ENCODE results near the gene CLRN3.

Gene CLRN3, protein sequence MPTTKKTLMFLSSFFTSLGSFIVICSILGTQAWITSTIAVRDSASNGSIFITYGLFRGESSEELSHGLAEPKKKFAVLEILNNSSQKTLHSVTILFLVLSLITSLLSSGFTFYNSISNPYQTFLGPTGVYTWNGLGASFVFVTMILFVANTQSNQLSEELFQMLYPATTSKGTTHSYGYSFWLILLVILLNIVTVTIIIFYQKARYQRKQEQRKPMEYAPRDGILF

DNA sequence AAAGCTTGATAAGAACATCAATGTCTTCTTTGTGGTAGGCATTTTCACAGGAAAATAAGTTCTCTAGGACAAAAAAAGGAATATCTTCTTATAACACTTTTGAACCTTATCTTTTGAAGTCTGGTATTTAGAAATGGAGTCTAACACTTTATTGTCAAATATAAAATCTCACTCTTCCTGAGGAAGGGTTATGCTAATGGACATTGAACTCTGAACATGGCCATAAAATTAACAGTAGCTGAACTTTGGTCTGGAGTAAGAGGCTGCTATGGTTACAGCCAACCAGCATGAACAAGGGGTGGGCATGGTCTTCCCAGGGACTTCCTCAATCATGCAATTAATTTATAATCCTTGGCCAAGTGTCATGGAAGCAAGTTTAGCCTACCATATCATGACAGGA is at the start of gene CLRN3:
Gene CLRN3 (minus strand): TSS at position 199 of the 400 bp plus-strand sequence. CDS start 157 bp downstream, at position 42.
- no peak for DNase-seq

DNA sequence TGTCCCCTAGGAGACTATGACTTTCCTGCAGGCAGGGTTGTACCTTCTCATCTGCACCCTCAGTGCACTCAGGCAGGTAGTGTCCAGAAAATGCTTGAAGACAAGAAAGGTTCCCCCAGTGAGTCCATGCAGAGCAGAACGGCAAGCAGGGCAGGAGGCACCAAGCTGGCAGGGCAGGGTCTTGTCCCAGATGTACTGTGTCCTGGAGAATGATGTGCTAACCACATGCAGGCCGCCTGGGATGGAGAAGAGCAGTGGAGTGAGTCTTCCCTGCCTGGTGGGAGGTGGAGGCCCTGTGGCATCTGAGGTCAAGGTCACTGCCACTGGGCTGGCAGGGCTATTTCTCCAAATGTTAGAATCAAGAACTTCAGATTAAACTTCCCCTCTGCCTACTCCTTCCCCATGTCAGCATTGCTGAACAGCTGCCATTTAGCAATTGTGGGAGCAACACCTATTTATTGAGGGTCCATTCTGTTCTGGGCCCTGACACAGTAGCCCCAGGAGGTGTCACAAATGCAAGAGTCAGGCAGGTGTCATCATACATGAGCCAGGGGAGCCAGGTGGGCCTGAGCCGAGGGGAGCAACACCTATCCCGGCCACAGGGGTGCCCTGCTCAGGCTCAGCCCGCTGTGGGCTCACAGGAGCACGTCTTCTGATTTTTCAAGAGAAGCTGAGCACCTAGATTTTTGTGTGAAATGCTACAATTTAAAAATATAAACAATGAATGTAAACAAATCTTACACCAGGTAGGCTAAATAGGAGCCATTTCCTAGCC is 48.3 kb upstream of the CLRN3 start:
- no peak for DNase-seq

DNA sequence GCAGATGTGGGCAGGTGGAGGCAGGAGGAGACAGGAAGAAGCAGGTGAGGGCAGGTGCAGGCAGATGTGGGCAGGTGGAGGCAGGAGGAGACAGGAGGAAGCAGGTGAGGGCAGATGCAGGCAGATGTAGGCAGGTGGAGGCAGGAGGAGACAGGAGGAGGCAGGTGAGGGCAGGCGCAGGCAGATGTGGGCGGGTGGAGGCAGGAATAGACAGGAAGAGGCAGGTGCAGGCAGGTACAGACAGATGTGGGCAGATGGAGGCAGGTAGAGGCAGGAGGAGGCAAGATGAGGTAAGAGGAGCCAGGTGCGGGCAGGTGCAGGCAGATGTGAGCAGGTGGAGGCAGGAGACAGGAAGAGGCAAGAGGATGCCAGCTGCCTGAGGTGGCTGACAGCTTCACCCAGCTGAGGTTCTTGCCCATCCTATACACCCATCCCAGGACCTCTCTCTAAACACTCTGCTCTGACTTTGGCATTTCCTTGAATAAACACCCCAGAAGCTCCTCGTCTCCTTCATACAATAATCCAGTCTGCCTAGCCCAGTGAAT is 47.1 kb upstream of the CLRN3 start:
- no peak for DNase-seq

DNA sequence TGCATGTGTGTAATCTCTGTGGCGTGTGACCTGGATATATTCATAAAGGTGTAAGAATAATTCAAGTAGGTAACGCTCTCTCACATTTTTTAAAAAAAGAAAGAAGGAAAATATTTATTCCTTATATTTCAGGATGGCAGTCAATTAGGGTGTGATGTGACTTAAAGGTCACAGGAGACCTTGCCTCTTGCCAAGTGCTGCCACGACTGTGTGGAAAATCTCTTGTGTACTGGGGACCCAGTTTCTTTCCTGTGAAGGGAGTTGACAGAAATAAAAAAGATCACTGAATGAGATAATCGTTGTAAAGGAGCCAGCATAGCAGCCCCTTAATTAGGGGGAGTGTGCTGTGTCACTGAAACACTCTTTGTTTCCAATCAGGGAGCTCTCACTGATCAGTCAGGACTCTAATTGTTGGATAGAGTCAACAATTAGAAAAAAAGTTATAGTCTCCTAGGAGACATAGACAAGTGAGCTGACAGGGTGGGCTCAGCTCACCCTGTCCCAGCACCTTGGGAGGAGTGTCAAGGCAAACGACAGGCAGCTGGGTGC is 45.2 kb upstream of the CLRN3 start:
- DNase-seq: peak in 1 of 56 donors; percentile 27

DNA sequence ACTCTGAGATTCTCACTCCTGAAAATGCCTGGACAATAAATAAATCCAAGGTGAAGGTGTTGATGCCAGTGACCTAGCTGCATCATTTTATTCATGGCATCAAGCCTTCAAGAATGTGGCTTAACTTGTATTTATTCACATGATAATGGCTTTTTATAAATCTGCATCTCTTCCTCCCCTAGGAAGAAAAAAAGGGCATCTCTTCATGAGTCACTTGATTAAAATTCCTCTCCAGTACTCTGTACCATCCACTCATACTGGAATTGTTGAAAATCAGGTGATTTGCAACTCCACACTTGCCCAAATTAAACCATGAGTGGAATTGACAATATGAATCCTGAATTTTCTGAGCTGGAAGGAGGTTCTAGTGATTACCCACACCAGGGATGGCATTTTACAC is 44.3 kb upstream of the CLRN3 start:
- no peak for DNase-seq

DNA sequence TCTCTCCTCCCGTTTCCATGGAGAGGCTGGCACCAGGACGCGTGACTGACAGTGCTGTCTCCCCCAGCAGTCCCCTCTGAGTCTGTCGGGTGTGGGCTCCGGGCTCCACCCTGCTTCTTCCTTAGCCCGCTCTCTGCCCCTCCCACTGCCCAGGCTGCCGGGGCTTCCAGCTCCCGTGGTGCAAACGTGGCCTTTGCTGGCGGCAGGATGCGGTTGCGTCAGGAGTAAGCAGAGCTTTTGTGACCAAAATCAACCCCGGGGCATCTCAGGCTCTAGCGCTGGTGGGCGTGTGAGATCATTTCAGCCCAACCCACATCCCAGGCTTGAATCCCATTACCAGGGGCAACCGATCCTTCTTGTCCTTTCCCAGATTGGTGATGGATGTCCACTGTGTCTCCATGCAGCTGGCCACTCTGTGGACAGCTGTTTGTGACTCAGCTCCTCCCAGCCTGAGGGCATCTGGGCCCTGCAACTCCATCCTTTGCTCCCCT is 42.4 kb upstream of the CLRN3 start:
- peak in 14 of 56 donors; percentile 14 to 63 (median 36) for DNase-seq

DNA sequence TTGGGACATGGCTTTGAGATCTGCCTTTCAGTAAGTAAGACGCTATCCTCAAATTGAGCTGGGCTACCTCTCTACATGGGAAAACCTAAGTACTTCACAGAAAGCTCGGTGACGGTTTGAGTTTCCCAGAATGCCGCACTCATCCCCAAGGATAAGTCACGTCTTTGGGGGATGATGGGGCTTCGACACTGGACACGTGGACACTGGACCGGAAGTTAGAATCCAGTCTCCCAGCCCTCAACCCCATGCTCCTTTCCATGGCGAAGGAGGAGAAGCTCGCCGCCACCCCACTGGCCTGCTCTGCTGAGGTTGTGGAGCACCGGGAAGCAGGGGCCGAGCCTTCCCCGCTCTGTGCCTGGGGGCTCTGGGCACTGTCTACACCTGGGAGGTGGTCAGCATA is 41.6 kb upstream of the CLRN3 start:
- no peak for DNase-seq

DNA sequence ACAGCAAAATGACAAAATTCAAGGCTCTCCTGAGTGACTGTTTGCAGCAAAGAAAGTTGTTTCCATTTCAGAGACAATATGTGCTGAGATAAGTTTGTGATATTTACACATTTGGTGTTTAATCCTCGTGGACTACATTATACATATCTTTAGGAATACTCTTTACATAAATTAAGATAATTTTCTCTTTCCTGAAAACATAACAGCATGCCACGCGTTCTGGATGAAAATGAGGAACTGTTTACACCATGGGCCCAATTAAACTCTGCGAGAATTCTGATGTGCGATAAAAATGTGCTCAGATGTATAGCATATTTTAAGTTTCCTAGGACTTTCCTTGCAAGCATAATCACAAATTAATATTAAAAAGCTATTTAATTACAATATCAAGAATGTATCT is 40.5 kb upstream of the CLRN3 start:
- no peak for DNase-seq

DNA sequence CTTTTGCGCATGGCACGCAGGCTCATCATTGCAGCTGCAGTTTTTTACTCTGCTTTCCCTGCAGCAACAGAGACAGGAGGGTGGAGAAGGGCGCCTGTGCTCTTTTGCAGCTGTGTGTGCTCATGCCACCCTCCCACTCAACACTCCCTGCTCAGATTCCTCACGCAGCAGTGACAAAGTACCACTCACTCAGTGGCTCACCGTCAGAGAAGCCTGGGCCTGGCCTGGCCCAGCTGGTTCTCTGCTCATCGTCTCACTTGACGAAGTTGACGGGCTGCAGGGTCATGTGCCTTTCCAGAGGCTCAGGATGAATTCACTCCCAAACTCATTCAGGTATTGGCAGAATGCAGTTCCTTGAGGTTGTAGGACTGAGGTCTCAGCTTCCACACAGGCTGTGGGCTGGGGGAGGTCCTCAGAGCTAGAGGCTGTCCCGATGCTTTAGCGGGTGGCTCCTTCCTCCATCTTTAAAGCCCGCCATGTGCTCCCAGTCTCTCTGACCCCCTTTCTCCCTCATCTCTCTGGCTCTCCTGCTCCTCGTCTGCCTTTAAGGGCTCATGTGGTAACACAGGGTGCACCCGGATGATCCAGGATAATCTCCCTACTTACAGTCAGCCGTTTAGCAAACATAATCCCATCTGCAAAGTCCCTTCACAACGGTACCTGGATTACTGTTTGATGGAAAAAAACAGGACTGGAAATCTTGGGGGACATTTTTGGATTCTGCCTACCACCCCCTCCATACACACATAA is 40.0 kb upstream of the CLRN3 start:
- peak in 2 of 56 donors; percentile 20 to 48 for DNase-seq

DNA sequence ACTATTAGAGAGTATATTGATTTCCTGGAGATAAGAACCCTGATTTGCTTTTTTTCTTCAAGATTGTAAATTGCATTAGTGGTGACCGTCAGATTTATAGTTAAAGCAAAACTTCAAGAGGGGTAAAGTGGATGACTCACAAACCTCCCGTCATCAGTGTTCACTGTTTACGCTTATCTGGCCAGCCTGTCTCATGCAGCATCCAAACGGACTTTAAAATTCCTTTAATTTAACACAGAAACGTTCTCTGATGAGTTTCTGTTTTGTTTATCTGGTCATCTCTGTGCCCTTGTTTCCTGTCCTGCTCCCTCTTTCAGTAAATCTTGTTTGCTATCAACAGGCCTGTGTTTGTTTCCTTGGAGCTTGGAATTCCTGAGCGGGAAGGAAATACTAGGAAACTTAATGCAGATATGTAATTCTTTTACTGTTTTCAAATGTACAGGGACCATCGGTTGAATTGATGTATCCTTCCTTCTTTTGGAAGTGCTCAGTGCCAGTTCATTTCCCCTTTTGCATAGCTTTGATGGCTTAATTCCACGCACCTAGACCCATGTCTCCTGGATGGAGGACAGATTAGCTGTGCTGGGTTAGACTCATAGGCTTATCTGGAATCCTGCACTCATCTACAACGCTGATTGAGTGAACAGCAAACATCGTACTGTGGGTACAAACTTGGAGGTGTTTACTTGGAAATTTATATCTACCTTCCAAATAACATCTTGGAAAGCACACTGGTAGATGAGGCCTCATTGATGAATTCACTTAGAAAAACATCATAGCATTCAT is 35.5 kb upstream of the CLRN3 start:
- DNase-seq: no peak

DNA sequence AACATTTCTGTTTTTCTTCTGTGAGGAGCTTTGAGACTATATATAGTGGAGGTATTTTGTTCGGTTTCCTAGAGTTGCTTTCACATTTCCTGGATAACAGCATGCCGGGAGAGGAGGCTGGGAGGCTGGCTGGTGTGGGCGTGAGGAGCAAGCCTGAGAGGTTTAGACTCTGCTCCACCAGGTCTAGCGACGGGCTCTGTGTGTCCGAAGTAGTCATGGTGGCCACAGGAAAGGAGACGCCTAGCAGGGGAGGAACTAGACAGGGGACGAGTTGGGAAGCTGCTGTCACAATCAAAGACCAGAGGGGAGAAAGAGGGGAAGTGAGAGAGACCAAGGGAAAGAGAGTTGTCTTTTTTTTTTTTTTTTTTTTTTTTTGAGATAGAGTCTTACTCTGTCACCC is 33.7 kb upstream of the CLRN3 start:
- DNase-seq: peak in 3 of 56 donors; percentile 22 to 26 (median 26)

DNA sequence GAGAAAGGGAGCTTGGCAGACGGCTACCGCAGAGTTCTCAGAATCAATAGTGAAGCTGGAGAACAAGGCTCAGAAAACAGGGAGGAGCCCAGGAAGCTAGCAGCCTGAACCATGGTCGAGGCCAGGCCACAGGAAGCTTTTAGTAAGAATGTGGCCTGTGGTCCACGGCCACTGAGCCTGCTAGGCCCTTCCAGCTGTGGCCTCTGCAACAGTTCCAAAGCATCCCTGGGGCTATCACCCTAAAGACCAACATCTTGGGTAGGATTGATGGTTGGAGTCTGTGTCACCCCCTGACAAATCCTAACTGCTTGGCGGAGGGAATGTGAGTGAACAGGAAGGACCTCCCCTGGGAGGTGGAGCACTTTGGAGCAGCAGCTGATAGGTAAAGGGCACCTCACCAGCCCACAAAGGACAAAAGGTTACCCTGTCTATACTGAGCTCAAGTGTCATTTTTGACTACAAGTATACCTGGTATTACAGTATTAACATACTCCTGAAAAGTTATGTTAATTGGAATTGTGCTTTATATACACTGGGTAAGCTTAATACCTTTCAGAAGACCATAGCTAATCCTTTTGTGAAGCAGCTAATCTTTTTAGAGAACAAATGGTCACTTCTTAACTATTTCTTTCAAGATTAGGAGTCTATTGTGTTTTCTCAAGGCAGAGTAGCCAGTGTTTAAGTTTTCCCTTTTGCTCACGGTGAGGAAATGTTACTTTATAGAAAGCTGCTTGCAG is 32.9 kb upstream of the CLRN3 start:
- DNase-seq: no peak

DNA sequence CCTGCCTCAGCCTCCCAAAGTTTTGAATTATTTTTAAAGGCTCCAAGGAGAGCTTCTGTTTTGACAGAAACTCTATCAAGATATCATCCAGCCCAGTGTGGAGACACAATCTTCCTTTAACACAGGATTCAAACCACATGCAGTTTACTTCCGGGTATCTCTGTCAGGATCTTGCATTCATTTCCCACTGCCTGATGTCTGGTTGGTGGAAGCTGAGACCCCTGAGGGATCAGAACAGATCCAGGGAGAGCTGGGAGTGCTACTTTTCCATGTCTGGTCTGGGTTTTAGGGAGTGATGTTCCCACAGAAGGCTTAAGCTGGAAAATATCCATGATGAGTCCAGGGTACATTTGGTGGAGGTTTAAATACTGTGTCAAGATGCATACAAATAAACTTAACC is 30.9 kb upstream of the CLRN3 start:
- no peak for DNase-seq

DNA sequence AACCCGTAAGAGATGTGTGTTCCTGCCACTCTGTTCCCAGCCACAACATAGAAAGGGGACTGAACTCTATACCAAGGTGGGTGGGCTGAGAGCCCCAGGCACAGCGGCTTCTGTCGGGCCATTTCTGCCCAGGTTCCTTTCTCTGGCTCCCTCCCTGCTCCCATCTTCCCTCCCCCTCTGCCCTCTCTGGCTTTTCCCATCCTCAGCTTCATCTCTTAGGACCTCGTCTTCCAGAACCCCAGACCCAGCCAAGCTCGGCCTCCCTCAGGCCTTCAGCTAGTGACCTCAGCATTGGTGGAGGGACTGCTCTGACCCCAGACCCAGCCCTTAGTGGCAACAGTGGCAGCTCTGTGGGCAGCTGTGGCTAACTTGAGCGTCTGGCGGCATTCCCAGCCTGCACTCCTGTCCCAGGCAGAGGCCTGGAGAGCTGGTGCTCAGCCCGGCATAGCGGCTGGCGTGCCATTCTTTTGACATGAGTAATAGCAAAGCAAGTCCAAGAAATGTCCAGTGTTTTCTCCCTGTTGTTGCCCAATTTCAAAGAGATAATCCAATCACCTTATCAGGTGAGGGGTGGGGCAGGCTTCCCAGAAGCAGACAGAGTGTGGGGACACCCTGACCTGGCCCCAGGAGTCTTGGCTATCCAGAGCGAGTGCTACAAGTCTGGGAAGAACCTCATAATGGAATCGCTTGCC is 30.1 kb upstream of the CLRN3 start:
- peak in 15 of 56 donors; percentile 21 to 76 (median 38) for DNase-seq

DNA sequence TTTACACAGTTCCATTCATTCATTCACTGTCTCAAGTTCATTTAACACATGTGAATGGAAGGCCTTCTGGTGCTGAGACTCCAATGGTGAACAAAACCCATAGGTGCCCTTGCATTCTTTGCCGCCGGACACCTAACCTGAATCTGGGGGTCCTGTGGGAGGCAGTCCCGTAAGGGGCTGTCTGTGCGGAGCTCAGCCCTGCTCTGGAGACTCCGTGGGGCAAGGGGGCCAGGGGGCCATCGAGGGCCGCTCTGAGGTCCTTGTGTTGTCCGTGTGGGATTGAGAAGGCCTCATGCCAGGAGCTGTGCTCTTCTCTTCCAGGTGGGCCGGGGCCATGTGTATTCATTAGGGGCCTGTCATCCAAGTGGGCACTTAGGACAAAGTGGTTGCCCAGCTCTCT is 29.5 kb upstream of the CLRN3 start:
- no peak for DNase-seq

DNA sequence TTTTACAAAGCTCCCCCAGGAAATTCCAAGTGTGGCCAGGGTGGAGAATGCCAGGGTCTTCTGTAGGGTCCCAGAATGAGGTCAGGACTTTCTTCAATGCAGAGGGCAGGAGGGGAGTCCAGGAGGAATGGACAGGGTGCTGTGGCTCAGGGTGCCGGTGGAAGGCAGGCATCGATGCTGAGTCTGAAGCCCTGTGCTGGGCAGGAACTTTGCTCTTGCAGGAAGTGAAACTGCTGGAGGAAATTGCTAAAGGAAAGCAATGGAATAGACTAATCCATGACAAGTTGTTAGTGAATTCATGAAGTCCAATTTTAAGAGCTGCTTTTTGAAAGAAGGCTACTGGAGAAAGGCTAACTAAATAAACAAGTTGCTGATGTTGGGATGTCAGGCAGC is 29.0 kb upstream of the CLRN3 start:
- DNase-seq: peak in 1 of 56 donors; percentile 14

DNA sequence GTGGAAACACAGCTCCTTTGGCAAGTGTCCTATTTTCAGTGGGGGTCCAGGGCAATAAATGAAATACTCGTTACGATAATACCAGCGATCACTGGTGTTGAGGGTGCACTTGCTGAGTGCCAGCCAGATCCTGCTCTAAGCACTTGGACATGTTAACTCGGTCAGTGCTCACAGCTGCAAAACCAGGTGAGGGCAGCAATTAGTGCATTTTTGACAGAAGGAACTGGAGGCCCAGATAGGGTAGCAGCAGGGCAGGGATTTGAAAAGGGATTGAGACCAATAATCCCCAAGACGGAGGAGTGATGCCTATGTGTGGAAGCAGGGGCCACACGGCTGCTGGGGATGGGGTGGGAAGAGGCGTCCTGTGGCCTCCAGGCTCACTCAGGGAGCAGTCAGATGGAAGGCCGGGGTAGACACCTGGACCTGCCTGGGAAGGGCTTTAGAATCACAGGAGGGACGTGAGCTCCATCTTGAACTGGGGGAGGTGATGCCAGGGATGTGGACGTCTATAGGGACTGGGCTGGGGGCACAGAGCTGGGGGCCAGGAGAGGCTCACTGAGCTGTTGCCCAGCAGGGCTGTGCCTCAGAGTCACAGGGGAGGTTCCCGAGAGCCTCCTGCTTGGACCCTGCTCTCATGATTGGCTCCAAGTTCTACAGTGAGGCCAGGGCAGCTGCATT is 28.5 kb upstream of the CLRN3 start:
- no peak for DNase-seq

DNA sequence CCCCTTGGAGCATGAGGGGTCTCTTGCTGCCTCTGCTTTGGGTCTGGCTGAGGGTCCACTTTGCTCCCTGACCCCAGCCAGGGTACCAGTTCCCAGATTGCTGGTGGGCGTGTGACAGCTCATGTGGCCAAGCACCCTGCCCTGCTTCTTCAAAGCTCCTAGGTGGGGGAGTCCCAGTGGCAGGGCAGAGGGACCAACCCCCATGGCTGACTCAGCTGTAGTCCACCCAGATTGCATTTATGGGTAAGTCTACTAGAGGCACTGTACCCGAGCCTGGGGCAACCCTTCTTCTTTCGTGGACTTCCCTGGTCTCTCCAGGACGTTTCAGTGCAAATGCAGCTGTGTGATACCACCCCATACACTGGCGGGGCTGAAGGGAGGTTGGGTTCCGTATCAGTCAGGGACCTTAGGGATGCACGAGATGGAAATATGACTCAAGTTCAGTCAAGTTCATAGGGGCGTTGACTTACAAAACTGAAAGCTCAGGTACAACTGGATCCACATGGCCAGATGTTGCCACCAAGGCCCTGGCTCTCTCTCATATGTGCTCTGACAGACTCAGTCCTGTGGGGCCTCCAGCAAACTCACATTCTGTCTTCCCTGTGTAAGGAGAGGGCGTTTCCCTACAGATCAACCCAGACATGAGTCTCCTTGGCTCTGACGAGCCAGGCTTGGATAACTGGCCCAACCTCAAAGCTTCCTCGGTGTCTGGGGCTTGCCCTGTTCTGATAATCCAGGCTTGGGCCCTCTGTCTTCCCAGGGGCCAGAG is 27.7 kb upstream of the CLRN3 start:
- no peak for DNase-seq

Measured in nucleus accumbens (tissue), 56 donors.